Measurements from ENCODE around the gene GLI3. TPM values are rescaled to one million over a fixed set of nuclear protein-coding genes. Genes with fewer than 3 reads are reported as not detected.

The GLI3 gene
- total RNA-seq, 2 experiments from 2014 or later: 0.28 to 0.36 TPM

DNA sequence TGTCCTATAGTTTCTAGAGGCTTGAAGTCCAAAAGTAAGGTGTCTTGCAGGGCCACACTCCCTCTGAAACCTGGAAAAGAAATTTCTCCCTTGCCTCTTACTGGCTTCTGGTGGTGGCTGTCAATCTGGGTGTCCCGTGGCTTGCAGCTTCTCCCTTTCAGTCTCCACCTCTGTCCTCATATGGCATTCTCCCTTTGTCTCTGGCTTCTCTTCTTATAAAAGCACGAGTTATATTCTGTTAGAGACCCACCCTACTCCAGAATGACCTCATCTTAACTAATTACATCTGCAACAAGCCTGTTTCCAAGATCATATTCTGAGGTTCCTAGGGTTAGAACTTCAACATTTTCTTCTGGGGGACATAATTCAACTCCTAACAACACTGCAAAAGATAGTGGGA is 3.4 kb upstream of the GLI3 start:
- ChIA-PET CTCF (no interaction called here), POLR2A (no interaction called here)
- Histone ChIP-seq H3K27ac (ENCODE audit: low read depth in 1 of 2, low read length in 2 of 2) (no peak overlapping the region), H3K36me3 (ENCODE audit: insufficient read depth, low read length) (no peaks in the 10 kb centered on the region), H3K4me1 (ENCODE audit: insufficient read depth, low read length) (peaks cover 5% of the 10 kb centered on the region), H3K4me3 (ENCODE audit: low read length) (no peak overlapping the region), H3K27me3 (ENCODE audit: control insufficient read depth in 1 of 2, insufficient read depth in 2 of 2, low read length in 2 of 2) (peaks cover 31 to 34% of the 10 kb centered on the region in 2 experiments), H3K9me3 (ENCODE audit: control insufficient read depth in 1 of 2, insufficient read depth in 1 of 2, low read length in 2 of 2) (peaks cover 0 to 17% of the 10 kb centered on the region in 2 experiments)
- Mint-ChIP-seq H3K9me3 (no peaks in the 10 kb centered on the region), H3K27me3 (peaks cover 49% of the 10 kb centered on the region), H3K4me3 (no peak overlapping the region), H3K4me1 (ENCODE audit: low read depth) (peaks cover 5% of the 10 kb centered on the region), H3K27ac (no peak overlapping the region), H3K36me3 (ENCODE audit: low read depth) (no peaks in the 10 kb centered on the region)
- intact Hi-C loops (cut with DNase I, micrococcal nuclease): no loop called here
- TF ChIP-seq, protein P1, sequence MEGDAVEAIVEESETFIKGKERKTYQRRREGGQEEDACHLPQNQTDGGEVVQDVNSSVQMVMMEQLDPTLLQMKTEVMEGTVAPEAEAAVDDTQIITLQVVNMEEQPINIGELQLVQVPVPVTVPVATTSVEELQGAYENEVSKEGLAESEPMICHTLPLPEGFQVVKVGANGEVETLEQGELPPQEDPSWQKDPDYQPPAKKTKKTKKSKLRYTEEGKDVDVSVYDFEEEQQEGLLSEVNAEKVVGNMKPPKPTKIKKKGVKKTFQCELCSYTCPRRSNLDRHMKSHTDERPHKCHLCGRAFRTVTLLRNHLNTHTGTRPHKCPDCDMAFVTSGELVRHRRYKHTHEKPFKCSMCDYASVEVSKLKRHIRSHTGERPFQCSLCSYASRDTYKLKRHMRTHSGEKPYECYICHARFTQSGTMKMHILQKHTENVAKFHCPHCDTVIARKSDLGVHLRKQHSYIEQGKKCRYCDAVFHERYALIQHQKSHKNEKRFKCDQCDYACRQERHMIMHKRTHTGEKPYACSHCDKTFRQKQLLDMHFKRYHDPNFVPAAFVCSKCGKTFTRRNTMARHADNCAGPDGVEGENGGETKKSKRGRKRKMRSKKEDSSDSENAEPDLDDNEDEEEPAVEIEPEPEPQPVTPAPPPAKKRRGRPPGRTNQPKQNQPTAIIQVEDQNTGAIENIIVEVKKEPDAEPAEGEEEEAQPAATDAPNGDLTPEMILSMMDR (IDR thresholded peaks at IDR 0.05): no peak
- DNase-seq (no peak), ATAC-seq (ENCODE audit: poor library complexity) (no peak)

DNA sequence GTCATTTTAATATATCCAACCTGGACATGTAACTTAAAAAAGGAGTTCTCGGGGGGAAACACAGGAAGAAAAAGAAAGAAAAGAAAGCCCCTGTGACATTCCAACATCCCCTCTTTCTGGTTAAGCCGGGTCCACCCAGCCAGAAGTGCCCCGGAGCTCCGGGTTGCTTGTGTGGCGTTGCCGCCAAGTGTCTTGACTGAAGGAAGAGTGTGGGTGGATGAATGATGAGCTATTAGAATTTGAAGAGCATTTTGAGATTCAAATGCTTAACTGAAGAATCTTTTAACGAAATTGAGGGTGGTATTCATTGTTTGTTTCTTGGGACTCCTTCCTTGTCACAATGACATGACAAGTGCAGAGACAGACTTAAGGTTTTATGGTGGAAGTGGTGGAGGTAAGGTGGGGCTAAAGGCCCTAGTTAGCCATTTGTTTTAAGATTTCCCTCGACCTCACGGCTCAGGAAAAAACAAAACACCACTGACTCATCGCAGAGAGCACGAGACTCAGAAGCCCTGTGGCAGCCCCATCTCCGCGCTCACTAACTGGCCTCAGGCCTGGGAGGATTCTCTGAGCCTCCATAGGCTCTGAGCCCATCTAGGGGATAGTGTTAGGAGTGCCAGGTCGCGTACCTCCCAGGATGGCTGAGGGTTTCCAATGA is 1.8 kb upstream of the GLI3 start:
- Mint-ChIP-seq H3K27me3 (peaks cover 62% of the 10 kb centered on the region), H3K4me3 (peak overlapping the region; percentile 82), H3K4me1 (ENCODE audit: low read depth) (peaks cover 5% of the 10 kb centered on the region), H3K9me3 (no peaks in the 10 kb centered on the region), H3K36me3 (ENCODE audit: low read depth) (no peaks in the 10 kb centered on the region), H3K27ac (no peak overlapping the region)
- no peak for DNase-seq
- Histone ChIP-seq H3K27me3 (ENCODE audit: control insufficient read depth in 1 of 2, insufficient read depth in 2 of 2, low read length in 2 of 2) (peaks cover 31 to 37% of the 10 kb centered on the region in 2 experiments), H3K4me1 (ENCODE audit: insufficient read depth, low read length) (peaks cover 5% of the 10 kb centered on the region), H3K36me3 (ENCODE audit: insufficient read depth, low read length) (no peaks in the 10 kb centered on the region), H3K4me3 (ENCODE audit: low read length) (no peak overlapping the region), H3K27ac (ENCODE audit: low read depth in 1 of 2, low read length in 2 of 2) (no peak overlapping the region), H3K9me3 (ENCODE audit: control insufficient read depth in 1 of 2, insufficient read depth in 1 of 2, low read length in 2 of 2) (peaks cover 0 to 15% of the 10 kb centered on the region in 2 experiments)
- POLR2A ChIA-PET: no interaction called here
- TF ChIP-seq, protein P1 (IDR thresholded peaks at IDR 0.05): no peak
- intact Hi-C loops (cut with DNase I, micrococcal nuclease): no loop called here
- CTCF ChIA-PET: no interaction called here
- ATAC-seq (ENCODE audit: poor library complexity): no peak

DNA sequence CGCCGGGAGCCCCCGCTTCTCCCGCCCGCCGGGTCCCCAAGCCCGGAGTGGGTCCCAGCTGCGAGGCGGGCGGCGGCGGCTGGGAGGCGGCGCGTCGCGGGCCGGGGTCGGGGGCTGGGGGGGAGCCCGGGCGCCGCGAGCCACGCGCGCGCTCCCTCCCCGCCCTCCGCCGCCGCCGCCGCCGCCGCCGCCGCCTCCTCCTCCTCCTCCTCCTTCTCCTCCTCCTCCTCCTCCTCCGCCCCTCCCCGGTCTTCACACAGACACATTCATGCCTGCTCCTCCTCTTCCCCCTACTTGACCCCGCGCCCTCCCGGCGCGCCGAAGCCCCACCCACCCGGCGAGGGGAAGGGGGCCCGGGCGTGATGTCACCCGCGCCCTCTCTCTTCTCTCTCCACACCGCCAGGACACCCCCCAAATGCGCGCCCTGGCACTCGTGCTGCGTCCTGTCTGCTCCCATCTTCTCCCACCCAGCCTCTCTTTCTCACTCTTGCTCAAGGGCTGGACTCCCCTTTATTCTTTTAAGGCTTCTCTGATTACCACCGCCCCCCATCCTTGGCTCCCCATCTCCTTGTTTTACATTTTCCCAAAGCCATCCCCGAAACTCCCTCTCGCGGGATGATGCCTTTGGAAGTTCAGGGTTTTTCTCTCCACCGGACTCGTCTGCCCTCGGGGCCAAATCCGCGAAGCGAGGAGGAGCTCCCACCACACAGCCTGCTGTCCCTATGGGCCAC is 967 bp upstream of the GLI3 start:
- peaks cover 0 to 14% of the 10 kb centered on the region in 2 experiments for H3K9me3 ChIP-seq (ENCODE audit: control insufficient read depth in 1 of 2, insufficient read depth in 1 of 2, low read length in 2 of 2)
- H3K27ac ChIP-seq (ENCODE audit: low read depth in 1 of 2, low read length in 2 of 2): no peak overlapping the region
- Mint-ChIP-seq H3K36me3 (ENCODE audit: low read depth) (no peaks in the 10 kb centered on the region), H3K27me3 (peaks cover 71% of the 10 kb centered on the region), H3K4me3 (peak overlapping the region; percentile 82), H3K27ac (no peak overlapping the region), H3K9me3 (no peaks in the 10 kb centered on the region), H3K4me1 (ENCODE audit: low read depth) (peaks cover 5% of the 10 kb centered on the region)
- DNase-seq (peak in 1 of 14 experiments; percentile 6), ATAC-seq (ENCODE audit: poor library complexity) (no peak)
- CTCF ChIA-PET: no interaction called here
- POLR2A ChIA-PET: no interaction called here
- no peaks in the 10 kb centered on the region for H3K36me3 ChIP-seq (ENCODE audit: insufficient read depth, low read length)
- intact Hi-C loops (cut with DNase I, micrococcal nuclease): no loop called here
- H3K4me1 ChIP-seq (ENCODE audit: insufficient read depth, low read length): peaks cover 5% of the 10 kb centered on the region
- TF ChIP-seq, protein P1 (IDR thresholded peaks at IDR 0.05): no peak
- peaks cover 31 to 40% of the 10 kb centered on the region in 2 experiments for H3K27me3 ChIP-seq (ENCODE audit: control insufficient read depth in 1 of 2, insufficient read depth in 2 of 2, low read length in 2 of 2)
- H3K4me3 ChIP-seq (ENCODE audit: low read length): peak overlapping the region; percentile 34
